IMR-90 (cell line): ENCODE data around the gene SLC12A8. TPM values are rescaled to one million over a fixed set of nuclear protein-coding genes. Genes with fewer than 3 reads are reported as not detected.
A peak's percentile ranks its signal among the peaks of the same experiment; 100 is the strongest.
"Not testable (repeated sequence)": the region's sequence is repeated elsewhere in the genome, so short reads cannot be mapped to it uniquely, and the experiment has no call there.

Experiments used
- ATAC-seq: fragments of 200-7000 bp; cut with Tn5 transposase; 2 replicates; pipeline ENCODE4 v1.9.1; 2020; ENCODE audit warnings: low read depth, mild to moderate bottlenecking, moderate library complexity
- BruUV-seq: library from RNA; stranded (reverse); fragments of 400-500 nt; replicated peaks from 2 replicates; lab custom pipeline; 2021; lab: Mats Ljungman, UMichigan
- CTCF ChIA-PET: fragments of 300-600 bp; formaldehyde crosslinking; extraction: SDS; loops from one replicate; lab custom pipeline; 2021; ENCODE audit warnings: antibody characterized with exemption; lab: Yijun Ruan, JAX
- POLR2A ChIA-PET: fragments of 300-600 bp; sonication (Branson Sonifier 250); formaldehyde crosslinking; loops from one replicate; lab custom pipeline; 2022; ENCODE audit warnings: antibody characterized with exemption; ENCODE audit not compliant: unreplicated experiment; lab: Charles Lee
- DNase-seq: peaks from one replicate; pipeline ENCODE4 v3.0.0; 2013
- H2AFZ ChIP-seq: replicated peaks from 2 replicates; pipeline ENCODE3; 2013; ENCODE audit warnings: low read length, mild to moderate bottlenecking; ENCODE audit not compliant: poor library complexity
- H2AK5ac ChIP-seq: 2 replicates; pipeline ENCODE4 v1.6.1; 2013; ENCODE audit warnings: low read depth, low read length, inconsistent platforms
- H2AK9ac ChIP-seq: replicated peaks from 2 replicates; pipeline ENCODE3; 2013; ENCODE audit warnings: mild to moderate bottlenecking, low read depth, low read length, moderate library complexity; ENCODE audit not compliant: poor library complexity
- H2BK120ac ChIP-seq: 2 replicates; pipeline ENCODE4 v1.6.1; 2013; ENCODE audit warnings: low read depth, low read length, inconsistent platforms
- H2BK15ac ChIP-seq: 3 replicates; pipeline ENCODE4 v1.6.1; 2013; ENCODE audit warnings: low read depth, low read length, inconsistent platforms
- H2BK20ac ChIP-seq: 2 replicates; pipeline ENCODE4 v1.6.1; 2013; ENCODE audit warnings: low read depth, mild to moderate bottlenecking, inconsistent platforms, low read length, moderate library complexity
- H2BK5ac ChIP-seq: 2 replicates; pipeline ENCODE4 v1.6.1; 2013; ENCODE audit warnings: mild to moderate bottlenecking, low read depth, low read length, inconsistent platforms; ENCODE audit not compliant: poor library complexity, severe bottlenecking
- H3K14ac ChIP-seq: replicated peaks from 2 replicates; pipeline ENCODE4 v1.6.1; 2013; ENCODE audit warnings: low read depth, low read length, inconsistent platforms
- H3K18ac ChIP-seq: 2 replicates; pipeline ENCODE4 v1.6.1; 2013; ENCODE audit warnings: low read depth, low read length, control low read depth
- H3K23ac ChIP-seq: 2 replicates; pipeline ENCODE4 v1.6.1; 2013; ENCODE audit warnings: low read depth, low read length, inconsistent platforms
- H3K27ac ChIP-seq: 2 replicates; pipeline ENCODE4 v1.5.1; 2013; ENCODE audit warnings: mild to moderate bottlenecking, control low read depth, low read length; ENCODE audit not compliant: insufficient read depth
- H3K27me3 ChIP-seq: 2 replicates; pipeline ENCODE4 v1.6.1; 2013; ENCODE audit warnings: low read length; ENCODE audit not compliant: control insufficient read depth, insufficient read depth
- H3K36me3 ChIP-seq: 2 replicates; pipeline ENCODE4 v1.6.1; 2013; ENCODE audit warnings: low read length, mixed read lengths; ENCODE audit not compliant: control insufficient read depth, insufficient read depth
- H3K4ac ChIP-seq: 2 replicates; pipeline ENCODE4 v1.6.1; 2013; ENCODE audit warnings: low read depth, low read length, inconsistent platforms
- H3K4me1 ChIP-seq: 2 replicates; pipeline ENCODE4 v1.6.1; 2013; ENCODE audit warnings: low read length, mixed read lengths; ENCODE audit not compliant: control insufficient read depth, insufficient read depth
- H3K4me2 ChIP-seq: 2 replicates; pipeline ENCODE4 v1.6.1; 2013; ENCODE audit warnings: low read depth, mild to moderate bottlenecking, control low read depth, low read length, moderate library complexity
- H3K4me3 ChIP-seq: 2 replicates; pipeline ENCODE4 v1.5.1; 2013; ENCODE audit warnings: low read depth, mild to moderate bottlenecking, control low read depth, low read length, moderate library complexity; ENCODE audit not compliant: insufficient read depth
- H3K56ac ChIP-seq: 2 replicates; pipeline ENCODE4 v1.6.1; 2013; ENCODE audit warnings: low read length, inconsistent platforms; ENCODE audit not compliant: insufficient read depth; ENCODE audit errors: extremely low read depth
- H3K79me1 ChIP-seq, 2 experiments: 2 replicates each; pipeline ENCODE4 v1.6.1; 2013; ENCODE audit warnings: low read length in 2 of 2, inconsistent platforms in 1 of 2, low read depth in 1 of 2
- H3K9ac ChIP-seq: 2 replicates; pipeline ENCODE4 v1.6.1; 2013; ENCODE audit warnings: low read depth, low read length, control low read depth
- H3K9me1 ChIP-seq: 2 replicates; pipeline ENCODE4 v1.6.1; 2013; ENCODE audit warnings: low read length, inconsistent platforms; ENCODE audit not compliant: insufficient read depth
- H3K9me3 ChIP-seq: 2 replicates; pipeline ENCODE4 v1.6.1; 2013; ENCODE audit warnings: low read length; ENCODE audit not compliant: control insufficient read depth, insufficient read depth
- H4K20me1 ChIP-seq: 2 replicates; pipeline ENCODE4 v1.6.1; 2013; ENCODE audit warnings: low read length, inconsistent platforms; ENCODE audit not compliant: insufficient read depth
- H4K5ac ChIP-seq: 2 replicates; pipeline ENCODE4 v1.6.1; 2013; ENCODE audit warnings: mild to moderate bottlenecking, low read depth, low read length, control low read depth
- H4K8ac ChIP-seq, 2 experiments: 2 replicates each; pipeline ENCODE4 v1.6.1; 2013; ENCODE audit warnings: low read depth in 2 of 2, low read length in 2 of 2, control low read depth in 1 of 2, inconsistent platforms in 1 of 2
- H4K91ac ChIP-seq: 2 replicates; pipeline ENCODE4 v1.6.1; 2013; ENCODE audit warnings: low read depth, low read length, inconsistent platforms; ENCODE audit not compliant: insufficient read depth
- CEBPB ChIP-seq: IDR thresholded peaks from 2 replicates; pipeline ENCODE4 v1.6.1; 2012; ENCODE audit warnings: low read depth, low read length, improper control_type of control experiment
- FOS ChIP-seq: fragments of 150-350 bp; IDR thresholded peaks from 2 replicates; pipeline ENCODE4 v1.6.1; 2016; ENCODE audit warnings: low read depth, low read length
- WGBS, 2 experiments: methylation state at CpG; one replicate each; pipeline versions ENCODE4 v1.1.5 to v1.1.7; 2013; ENCODE audit warnings: missing lambda C conversion rate in 2 of 2; ENCODE audit not compliant: insufficient read length in 1 of 2; ENCODE audit errors: extremely low coverage in 2 of 2; 5-methylcytosine and 5-hydroxymethylcytosine counted together
- dilution Hi-C: fragments of 300-500 bp; cut with HindIII; formaldehyde crosslinking; loops from one replicate; pipeline ENCODE4 v1.14.3; 2018; ENCODE audit warnings: low sequenced_read_pairs; ENCODE audit not compliant: unreplicated experiment
- in situ Hi-C: fragments of 300-500 bp; cut with MboI; formaldehyde crosslinking; loops from 3 replicates; pipeline ENCODE4 v1.14.3; 2019; ENCODE audit warnings: low sequenced_read_pairs, inconsistent platforms, mixed read lengths
- intact Hi-C: fragments of 100-400 bp; cut with micrococcal nuclease; formaldehyde crosslinking; loops from 2 replicates; pipeline ENCODE4 v1.10.0; 2022
- polyA plus RNA-seq, 3 experiments: library from polyadenylated mRNA; depleted of rRNA; stranded (reverse); fragments of >200 nt; gene quantifications; 2 replicates each; pipeline ENCODE4 v1.2.3, GENCODE V29; 2012; ENCODE audit warnings: low replicate concordance in 1 of 3
- total RNA-seq: library from RNA; depleted of rRNA; stranded (reverse); fragments of >200 nt; gene quantifications from 2 replicates; pipeline ENCODE4 v1.2.3, GENCODE V29; 2012

The SLC12A8 gene
- total and polyA plus RNA-seq, 2 of the 4 experiments (the other 2 are of a cell fraction), result 2.2 to 4.3 TPM

GRCh38 chr3:125082339-125082738 lies 130.2 kb downstream of the SLC12A8 start:
- 13% methylated on average over 3 of the region's 4 CpGs; no CpG with 5 or more reads in 1 of the 2 experiments for WGBS, 2 experiments
- peaks cover 14% of the 10 kb centered on the region for H3K9me1 ChIP-seq
- peak overlapping the region; percentile 74 for H2AK5ac ChIP-seq
- H2AFZ ChIP-seq, H3K27me3 ChIP-seq, H3K56ac ChIP-seq, intact Hi-C loops, H2BK15ac ChIP-seq, POLR2A ChIA-PET, in situ Hi-C loops, H2AK9ac ChIP-seq, BruUV-seq, H3K9me3 ChIP-seq, CTCF ChIA-PET, H4K20me1 ChIP-seq, dilution Hi-C loops, H3K4me3 ChIP-seq, H3K79me1 ChIP-seq, H3K36me3 ChIP-seq: not testable (repeated sequence)
- H4K91ac ChIP-seq, result peak overlapping the region; percentile 69
- DNase-seq, result peak; percentile 49
- H3K23ac ChIP-seq, result peak overlapping the region; percentile 26; the same call in 1 of the 2 replicates
- peak overlapping the region; percentile 60 for H2BK5ac ChIP-seq
- TF ChIP-seq FOS, result peak; percentile 18; the same call in 1 of the 2 replicates
- TF ChIP-seq CEBPB, result peak; percentile 65
- peak overlapping the region; percentile 38; the same call in 1 of the 2 replicates for H3K9ac ChIP-seq
- peak overlapping the region; percentile 83 for H2BK120ac ChIP-seq
- peaks cover 19% of the 10 kb centered on the region for H3K4me1 ChIP-seq
- H4K5ac ChIP-seq, result 0 out of 2 replicates have a peak overlapping the region, but pooled peaks have one; percentile 3
- peak; percentile 52 for ATAC-seq
- peak overlapping the region; percentile 7; the same call in 1 of the 2 replicates for H3K4me2 ChIP-seq
- 0 out of 2 replicates have a peak overlapping the region, but pooled peaks have one; percentile 41 for H3K14ac ChIP-seq
- peak overlapping the region; percentile 15 for H3K18ac ChIP-seq
- H3K27ac ChIP-seq, result peak overlapping the region; percentile 39; the same call in 1 of the 2 replicates
- H3K4ac ChIP-seq, result peak overlapping the region; percentile 70
- peak overlapping the region in 1 of 2 experiments; percentile 82; a peak in 2 of 4 replicates for H4K8ac ChIP-seq
- H2BK20ac ChIP-seq, result peak overlapping the region; percentile 87; the same call in 1 of the 2 replicates
